Activated T-helper 1 cell treated with Interleukin-2 at 50 U/mL for 16 hours (primary cell): ENCODE data around the gene FOXO1.

Experiments used
- DNase-seq: peaks from one replicate; pipeline ENCODE4 v3.0.0-alpha.2; 2020; ENCODE audit warnings: low read depth

The FOXO1 gene

DNA sequence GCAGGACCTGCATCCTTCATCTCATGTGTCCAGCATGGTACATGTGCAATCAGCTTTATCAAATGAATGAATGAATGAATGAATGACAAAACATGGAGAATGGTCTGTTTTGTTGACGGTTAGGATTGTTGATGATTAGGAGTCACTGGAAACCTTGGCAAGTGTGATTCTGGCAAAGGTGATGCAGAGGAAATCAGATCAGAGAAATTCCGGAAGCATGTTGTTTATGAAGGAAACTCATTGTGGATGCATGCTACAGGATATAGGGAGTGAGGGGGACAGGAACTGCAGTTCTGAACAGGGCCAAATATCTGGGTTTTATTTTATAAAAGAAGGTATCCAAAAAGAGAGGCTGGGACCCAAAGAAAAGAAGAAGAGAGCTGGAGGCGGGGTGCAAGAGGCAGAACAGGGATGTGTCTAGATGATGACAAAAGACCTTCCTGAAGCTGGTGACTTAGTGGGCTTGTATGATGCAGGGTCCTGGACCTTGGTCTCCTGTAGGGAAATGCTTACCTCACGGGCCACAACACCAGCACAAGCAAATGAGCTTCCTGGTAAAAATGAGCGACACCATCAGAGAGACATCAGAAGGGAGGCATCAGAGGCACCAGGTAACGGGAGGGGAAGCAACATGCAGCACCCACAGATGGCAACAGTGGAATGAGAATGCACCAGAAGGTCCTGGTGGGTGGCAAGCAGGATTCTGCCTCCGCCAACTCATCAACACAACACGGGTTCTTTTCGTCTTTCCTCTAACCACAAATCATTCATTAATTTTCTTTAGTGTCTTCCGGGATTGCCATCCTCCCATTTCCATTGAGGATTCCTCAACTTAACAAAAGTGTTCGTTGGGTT, 159.6 kb downstream of the FOXO1 start:
- no peak for DNase-seq
